GM23338 (cell line): ENCODE results near the gene PRSS2.

Source experiments
- CREB1 ChIP-seq: fragments of 250-450 bp; sonication (Bioruptor Pico); IDR thresholded peaks from 2 replicates; pipeline ENCODE4 v1.5.0; 2020; ENCODE audit warnings: low read depth, mild to moderate bottlenecking, moderate library complexity
- EZH2 ChIP-seq: fragments of 200-600 bp; sonication (generic); IDR thresholded peaks from one replicate; pipeline ENCODE4 v1.8.0; 2017; ENCODE audit warnings: antibody characterized with exemption, mild to moderate bottlenecking, low read depth; ENCODE audit not compliant: unreplicated experiment
- EZH2phosphoT487 ChIP-seq: fragments of 200-600 bp; sonication (generic); IDR thresholded peaks from one replicate; pipeline ENCODE4 v1.8.1; 2018; ENCODE audit warnings: antibody characterized with exemption; ENCODE audit not compliant: unreplicated experiment
- JUNB ChIP-seq: IDR thresholded peaks from one replicate; pipeline ENCODE4 v1.6.1; 2016; ENCODE audit warnings: antibody characterized with exemption; ENCODE audit not compliant: unreplicated experiment
- NANOG ChIP-seq: IDR thresholded peaks from 2 replicates; pipeline ENCODE4 v1.6.1; 2016; ENCODE audit warnings: antibody characterized with exemption, borderline replicate concordance
- POLR2AphosphoS5 ChIP-seq: IDR thresholded peaks from 2 replicates; pipeline ENCODE4 v1.6.1; 2016; ENCODE audit warnings: antibody characterized with exemption, low read depth
- ZNF114 ChIP-seq: fragments of 250-450 bp; sonication (Bioruptor Pico); IDR thresholded peaks from 2 replicates; pipeline ENCODE4 v1.5.0; 2020; ENCODE audit warnings: mild to moderate bottlenecking, moderate library complexity
- TF ChIP-seq, protein P1 (sequence below), 2 experiments: fragments of 200-600 bp in 1 of 2; sonication (generic) in 1 of 2; conservative IDR thresholded peaks; 2 replicates each; pipeline versions ENCODE4 v1.5.1 to v1.6.1; 2016 to 2017; ENCODE audit warnings: antibody characterized with exemption in 2 of 2, low read depth in 2 of 2, mild to moderate bottlenecking in 2 of 2, moderate library complexity in 1 of 2
- TF ChIP-seq, protein P2 (sequence below): IDR thresholded peaks from one replicate; pipeline ENCODE4 v1.6.1; 2018; ENCODE audit warnings: antibody characterized with exemption; ENCODE audit not compliant: unreplicated experiment

DNA sequence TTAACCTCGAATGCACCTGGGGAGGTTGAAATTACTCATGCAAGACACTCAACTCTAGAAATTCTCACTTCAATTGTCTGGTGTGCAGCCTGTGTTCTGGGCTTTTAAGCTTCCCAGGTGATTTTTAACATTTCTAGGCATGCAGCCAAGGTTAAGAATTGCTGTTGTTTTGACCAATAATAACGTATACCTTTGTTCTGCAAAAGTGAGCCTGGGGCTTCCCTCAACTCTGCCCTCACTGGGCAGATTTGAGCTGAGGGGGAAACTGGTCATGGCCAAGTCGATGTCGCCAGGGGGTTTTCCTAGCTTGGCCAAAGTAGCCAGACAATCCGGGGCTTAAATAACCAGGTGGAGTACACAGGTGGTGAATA is 568 bp downstream of the PRSS2 start:
- TF ChIP-seq POLR2AphosphoS5 (no peak), EZH2 (no peak), EZH2phosphoT487 (no peak), JUNB (no peak), CREB1 (CRISPR knock-in tag) (no peak), NANOG (no peak), ZNF114 (CRISPR knock-in tag) (no peak)
- TF ChIP-seq, protein P1, sequence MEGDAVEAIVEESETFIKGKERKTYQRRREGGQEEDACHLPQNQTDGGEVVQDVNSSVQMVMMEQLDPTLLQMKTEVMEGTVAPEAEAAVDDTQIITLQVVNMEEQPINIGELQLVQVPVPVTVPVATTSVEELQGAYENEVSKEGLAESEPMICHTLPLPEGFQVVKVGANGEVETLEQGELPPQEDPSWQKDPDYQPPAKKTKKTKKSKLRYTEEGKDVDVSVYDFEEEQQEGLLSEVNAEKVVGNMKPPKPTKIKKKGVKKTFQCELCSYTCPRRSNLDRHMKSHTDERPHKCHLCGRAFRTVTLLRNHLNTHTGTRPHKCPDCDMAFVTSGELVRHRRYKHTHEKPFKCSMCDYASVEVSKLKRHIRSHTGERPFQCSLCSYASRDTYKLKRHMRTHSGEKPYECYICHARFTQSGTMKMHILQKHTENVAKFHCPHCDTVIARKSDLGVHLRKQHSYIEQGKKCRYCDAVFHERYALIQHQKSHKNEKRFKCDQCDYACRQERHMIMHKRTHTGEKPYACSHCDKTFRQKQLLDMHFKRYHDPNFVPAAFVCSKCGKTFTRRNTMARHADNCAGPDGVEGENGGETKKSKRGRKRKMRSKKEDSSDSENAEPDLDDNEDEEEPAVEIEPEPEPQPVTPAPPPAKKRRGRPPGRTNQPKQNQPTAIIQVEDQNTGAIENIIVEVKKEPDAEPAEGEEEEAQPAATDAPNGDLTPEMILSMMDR (conservative IDR thresholded peaks at IDR 0.05; ENCODE audit: low read depth in 2 of 2) = no peak
- TF ChIP-seq, protein P2, sequence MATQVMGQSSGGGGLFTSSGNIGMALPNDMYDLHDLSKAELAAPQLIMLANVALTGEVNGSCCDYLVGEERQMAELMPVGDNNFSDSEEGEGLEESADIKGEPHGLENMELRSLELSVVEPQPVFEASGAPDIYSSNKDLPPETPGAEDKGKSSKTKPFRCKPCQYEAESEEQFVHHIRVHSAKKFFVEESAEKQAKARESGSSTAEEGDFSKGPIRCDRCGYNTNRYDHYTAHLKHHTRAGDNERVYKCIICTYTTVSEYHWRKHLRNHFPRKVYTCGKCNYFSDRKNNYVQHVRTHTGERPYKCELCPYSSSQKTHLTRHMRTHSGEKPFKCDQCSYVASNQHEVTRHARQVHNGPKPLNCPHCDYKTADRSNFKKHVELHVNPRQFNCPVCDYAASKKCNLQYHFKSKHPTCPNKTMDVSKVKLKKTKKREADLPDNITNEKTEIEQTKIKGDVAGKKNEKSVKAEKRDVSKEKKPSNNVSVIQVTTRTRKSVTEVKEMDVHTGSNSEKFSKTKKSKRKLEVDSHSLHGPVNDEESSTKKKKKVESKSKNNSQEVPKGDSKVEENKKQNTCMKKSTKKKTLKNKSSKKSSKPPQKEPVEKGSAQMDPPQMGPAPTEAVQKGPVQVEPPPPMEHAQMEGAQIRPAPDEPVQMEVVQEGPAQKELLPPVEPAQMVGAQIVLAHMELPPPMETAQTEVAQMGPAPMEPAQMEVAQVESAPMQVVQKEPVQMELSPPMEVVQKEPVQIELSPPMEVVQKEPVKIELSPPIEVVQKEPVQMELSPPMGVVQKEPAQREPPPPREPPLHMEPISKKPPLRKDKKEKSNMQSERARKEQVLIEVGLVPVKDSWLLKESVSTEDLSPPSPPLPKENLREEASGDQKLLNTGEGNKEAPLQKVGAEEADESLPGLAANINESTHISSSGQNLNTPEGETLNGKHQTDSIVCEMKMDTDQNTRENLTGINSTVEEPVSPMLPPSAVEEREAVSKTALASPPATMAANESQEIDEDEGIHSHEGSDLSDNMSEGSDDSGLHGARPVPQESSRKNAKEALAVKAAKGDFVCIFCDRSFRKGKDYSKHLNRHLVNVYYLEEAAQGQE = no peak
